Activated CD8-positive, alpha-beta T cell treated with anti-CD3 and anti-CD28 coated beads for 36 hours (primary cell): ENCODE measurements around the gene CHST11. TPM values are rescaled to one million over a fixed set of nuclear protein-coding genes. Genes with fewer than 3 reads are reported as not detected.

Experiments used
- ATAC-seq: fragments of 200-7000 bp; cut with Tn5 transposase; one replicate; pipeline ENCODE4 v1.10.0; 2021; ENCODE audit warnings: mild to moderate bottlenecking, moderate library complexity
- CTCF ChIA-PET: fragments of 350-600 bp; sonication (Branson Sonifier 250); formaldehyde crosslinking; loops from one replicate; lab custom pipeline; 2021; ENCODE audit warnings: antibody characterized with exemption; lab: Charles Lee
- POLR2A ChIA-PET: fragments of 350-600 bp; sonication (Branson Sonifier 250); formaldehyde crosslinking; loops from one replicate; lab custom pipeline; 2021; ENCODE audit warnings: antibody characterized with exemption; lab: Charles Lee
- DNase-seq: peaks from one replicate; pipeline ENCODE4 v3.0.0-alpha.2; 2020
- H3K27ac Mint-ChIP-seq: one replicate; pipeline ENCODE4 v1.8.0; 2021; ENCODE audit warnings: mild to moderate bottlenecking, mixed read lengths
- H3K27me3 Mint-ChIP-seq: one replicate; pipeline ENCODE4 v1.8.0; 2021; ENCODE audit warnings: mixed read lengths
- H3K36me3 Mint-ChIP-seq: one replicate; pipeline ENCODE4 v1.8.0; 2021; ENCODE audit warnings: low read depth, mixed read lengths
- H3K4me1 Mint-ChIP-seq: one replicate; pipeline ENCODE4 v1.8.0; 2021; ENCODE audit warnings: low read depth, mixed read lengths
- H3K4me3 Mint-ChIP-seq: one replicate; pipeline ENCODE4 v1.8.0; 2021; ENCODE audit warnings: mild to moderate bottlenecking, moderate library complexity, mixed read lengths
- H3K9me3 Mint-ChIP-seq: one replicate; pipeline ENCODE4 v1.8.0; 2021; ENCODE audit warnings: mixed read lengths
- intact Hi-C: fragments of 100-400 bp; cut with micrococcal nuclease; formaldehyde crosslinking; loops from one replicate; pipeline ENCODE4 v1.10.0; 2022
- total RNA-seq, 2 experiments: library from RNA; stranded (reverse); gene quantifications; one replicate each; pipeline ENCODE4 v1.2.3, GENCODE V29; 2021
- TF ChIP-seq, protein P1 (sequence below): fragments of 200-600 bp; IDR thresholded peaks from one replicate; pipeline ENCODE4 v1.8.0; 2022; ENCODE audit warnings: antibody characterized with exemption, mild to moderate bottlenecking

CHST11 gene
- total RNA-seq, 2 experiments from 2014 or later: 30.9 to 33.9 TPM

DNA sequence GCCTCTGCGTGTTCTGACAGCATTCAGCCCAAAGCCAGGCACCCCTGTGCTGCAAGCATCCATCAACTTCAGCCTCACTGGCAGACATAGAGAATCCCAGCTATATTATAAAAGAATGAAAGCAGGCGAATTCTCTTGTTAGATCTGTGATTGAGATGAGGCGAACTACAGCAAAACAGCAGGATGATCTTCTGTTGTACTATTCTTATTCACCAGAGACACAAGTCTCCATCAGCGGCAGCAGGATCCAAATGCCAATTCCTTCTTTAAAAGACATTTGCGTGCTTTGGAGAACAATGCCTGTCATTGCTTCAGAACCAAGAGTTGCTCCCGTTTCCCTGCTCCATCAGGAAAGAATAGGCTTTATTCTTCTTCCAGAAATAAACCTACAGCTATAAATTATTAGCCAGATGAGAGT lies 312.4 kb downstream of the CHST11 start:
- DNase-seq (no peak), ATAC-seq (no peak)
- CTCF ChIA-PET: interaction anchor here (0.7 to 3.5 kb wide), 6 partner anchors 12 to 387 kb away, joined by 3 to 15 read pairs (median 4); no protein-coding TSS in a partner anchor
- POLR2A ChIA-PET: no interaction called here
- Mint-ChIP-seq H3K4me3 (no peak overlapping the region), H3K27me3 (no peaks in the 10 kb centered on the region), H3K36me3 (no peaks in the 10 kb centered on the region), H3K27ac (no peak overlapping the region), H3K4me1 (peaks cover 13% of the 10 kb centered on the region), H3K9me3 (peaks cover 14% of the 10 kb centered on the region)
- intact Hi-C loops: no loop called here
- TF ChIP-seq, protein P1, sequence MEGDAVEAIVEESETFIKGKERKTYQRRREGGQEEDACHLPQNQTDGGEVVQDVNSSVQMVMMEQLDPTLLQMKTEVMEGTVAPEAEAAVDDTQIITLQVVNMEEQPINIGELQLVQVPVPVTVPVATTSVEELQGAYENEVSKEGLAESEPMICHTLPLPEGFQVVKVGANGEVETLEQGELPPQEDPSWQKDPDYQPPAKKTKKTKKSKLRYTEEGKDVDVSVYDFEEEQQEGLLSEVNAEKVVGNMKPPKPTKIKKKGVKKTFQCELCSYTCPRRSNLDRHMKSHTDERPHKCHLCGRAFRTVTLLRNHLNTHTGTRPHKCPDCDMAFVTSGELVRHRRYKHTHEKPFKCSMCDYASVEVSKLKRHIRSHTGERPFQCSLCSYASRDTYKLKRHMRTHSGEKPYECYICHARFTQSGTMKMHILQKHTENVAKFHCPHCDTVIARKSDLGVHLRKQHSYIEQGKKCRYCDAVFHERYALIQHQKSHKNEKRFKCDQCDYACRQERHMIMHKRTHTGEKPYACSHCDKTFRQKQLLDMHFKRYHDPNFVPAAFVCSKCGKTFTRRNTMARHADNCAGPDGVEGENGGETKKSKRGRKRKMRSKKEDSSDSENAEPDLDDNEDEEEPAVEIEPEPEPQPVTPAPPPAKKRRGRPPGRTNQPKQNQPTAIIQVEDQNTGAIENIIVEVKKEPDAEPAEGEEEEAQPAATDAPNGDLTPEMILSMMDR: no peak

DNA sequence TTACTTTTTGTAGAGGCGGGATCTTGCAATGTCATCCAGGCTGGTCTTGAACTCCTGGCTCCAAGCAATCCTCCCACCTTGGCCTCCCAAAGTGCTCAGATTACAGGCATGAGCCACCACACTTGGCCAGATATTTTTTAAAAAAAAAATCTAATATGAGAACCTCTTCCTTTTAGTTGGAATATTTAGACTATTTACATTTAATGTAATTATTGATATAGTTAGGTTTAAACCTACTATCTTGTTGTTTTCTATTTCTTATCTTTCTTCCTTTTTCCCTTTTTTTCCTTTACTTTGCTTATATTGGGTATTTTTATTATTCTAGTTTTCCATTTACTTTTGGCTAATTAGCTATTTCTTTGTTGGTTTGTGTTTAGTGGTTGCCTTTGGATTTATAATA lies 315.6 kb downstream of the CHST11 start:
- Mint-ChIP-seq H3K27me3 (no peaks in the 10 kb centered on the region), H3K4me3 (no peak overlapping the region), H3K36me3 (no peaks in the 10 kb centered on the region), H3K4me1 (no peaks in the 10 kb centered on the region), H3K9me3 (peaks cover 14% of the 10 kb centered on the region), H3K27ac (no peak overlapping the region)
- intact Hi-C loops: no loop called here
- CTCF ChIA-PET: interaction anchor here (0.6 to 3.5 kb wide), 2 partner anchors 323 to 390 kb away, joined by 4 to 15 read pairs; no protein-coding TSS in a partner anchor
- ATAC-seq (no peak), DNase-seq (no peak)
- TF ChIP-seq, protein P1: no peak
- POLR2A ChIA-PET: no interaction called here

DNA sequence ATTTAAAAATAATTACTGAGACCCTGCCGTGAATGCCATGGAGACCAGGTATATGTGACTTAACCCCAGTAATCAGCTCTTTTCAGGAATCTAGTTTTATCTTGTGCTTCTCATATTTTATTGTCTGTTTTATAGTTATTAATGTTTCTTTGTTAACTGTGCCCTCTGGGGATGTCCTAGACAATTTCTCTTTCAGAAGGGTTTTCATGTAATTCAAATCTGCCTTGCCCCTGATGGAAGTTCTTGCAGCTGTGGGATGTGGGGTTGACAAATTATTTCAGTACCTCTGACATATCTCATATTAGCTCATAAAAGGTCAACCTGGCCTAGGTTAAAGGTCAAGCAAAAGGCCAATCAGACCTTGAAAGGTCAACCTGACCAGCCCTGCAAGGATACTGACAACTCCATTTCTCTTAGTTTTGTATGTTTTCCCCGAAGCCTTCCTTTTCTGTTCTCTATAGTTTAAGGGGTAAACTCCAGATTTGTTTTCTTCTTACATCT lies 319.0 kb downstream of the CHST11 start:
- intact Hi-C loops: no loop called here
- no peak overlapping the region for H3K4me3 Mint-ChIP-seq
- no peak overlapping the region for H3K27ac Mint-ChIP-seq
- ChIA-PET CTCF (interaction anchor here (1.5 to 2.9 kb wide), 3 partner anchors 15 to 394 kb away, joined by 3 to 13 read pairs (median 4); no protein-coding TSS in a partner anchor), POLR2A (no interaction called here)
- peaks cover 20% of the 10 kb centered on the region for H3K9me3 Mint-ChIP-seq
- DNase-seq: no peak
- no peaks in the 10 kb centered on the region for H3K27me3 Mint-ChIP-seq
- H3K36me3 Mint-ChIP-seq: no peaks in the 10 kb centered on the region
- H3K4me1 Mint-ChIP-seq: no peaks in the 10 kb centered on the region
- no peak for ATAC-seq
- TF ChIP-seq, protein P1: no peak

DNA sequence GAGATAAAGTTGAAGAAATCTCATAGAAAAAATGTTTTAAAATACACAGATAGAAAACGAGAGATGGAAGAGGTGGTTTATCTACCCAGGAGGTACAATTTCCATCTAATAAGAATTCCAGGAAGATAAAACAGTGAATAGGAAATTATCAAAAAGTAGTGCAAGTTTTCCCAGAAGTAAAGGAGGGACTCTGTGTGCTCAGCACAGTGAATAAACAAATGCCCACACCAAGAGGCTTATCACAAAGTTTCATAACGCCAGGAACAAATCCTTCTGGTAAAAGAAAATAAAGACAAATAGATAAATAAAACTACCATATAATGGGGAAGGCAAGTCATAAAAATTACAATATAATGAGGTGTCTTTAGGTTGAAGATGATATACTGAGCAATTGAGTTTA lies 322.4 kb downstream of the CHST11 start:
- Mint-ChIP-seq H3K4me1 (no peaks in the 10 kb centered on the region), H3K4me3 (no peak overlapping the region), H3K9me3 (peaks cover 6% of the 10 kb centered on the region), H3K27me3 (no peaks in the 10 kb centered on the region), H3K36me3 (no peaks in the 10 kb centered on the region), H3K27ac (no peak overlapping the region)
- CTCF ChIA-PET: no interaction called here
- no peak for DNase-seq
- ATAC-seq: no peak
- TF ChIP-seq, protein P1: no peak
- intact Hi-C loops: no loop called here
- POLR2A ChIA-PET: no interaction called here

DNA sequence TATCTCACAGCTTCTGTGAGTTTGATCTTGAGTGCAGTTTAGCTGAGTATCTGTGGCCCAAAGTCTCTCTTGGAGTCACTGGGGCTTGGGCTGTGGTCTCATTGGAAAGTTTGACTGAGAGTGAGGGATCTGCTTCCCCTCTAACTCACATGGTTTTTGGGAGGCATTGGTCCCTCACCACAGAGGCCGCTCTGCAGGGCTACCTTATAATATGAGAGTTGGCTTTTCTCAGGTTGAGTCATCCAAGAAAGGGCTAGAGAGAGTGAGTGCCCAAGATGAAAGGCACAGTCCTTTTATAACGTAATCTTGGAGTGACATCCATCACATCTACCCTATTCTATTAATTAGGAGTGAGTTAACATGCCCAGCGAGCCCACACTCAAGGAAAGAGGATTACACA lies 325.5 kb downstream of the CHST11 start:
- ChIA-PET CTCF (interaction anchor here (1.7 to 2.3 kb wide), 2 partner anchors 8 to 45 kb away, joined by 4 to 9 read pairs; no protein-coding TSS in a partner anchor), POLR2A (no interaction called here)
- no peak for DNase-seq
- no peaks in the 10 kb centered on the region for H3K27me3 Mint-ChIP-seq
- H3K27ac Mint-ChIP-seq: no peak overlapping the region
- no peaks in the 10 kb centered on the region for H3K36me3 Mint-ChIP-seq
- TF ChIP-seq, protein P1: no peak
- H3K4me1 Mint-ChIP-seq: no peaks in the 10 kb centered on the region
- no peak overlapping the region for H3K4me3 Mint-ChIP-seq
- intact Hi-C loops: no loop called here
- no peak for ATAC-seq
- peaks cover 6% of the 10 kb centered on the region for H3K9me3 Mint-ChIP-seq
